ENCODE measurements around the gene MAPRE2. TPM values are rescaled to one million over a fixed set of nuclear protein-coding genes. Genes with fewer than 3 reads are reported as not detected.

Gene MAPRE2
- total and polyA plus RNA-seq, 2 of the 13 experiments (the other 11 are each of a cell fraction or from before 2014, with no cell fraction given): 34.5 to 67.9 TPM

DNA sequence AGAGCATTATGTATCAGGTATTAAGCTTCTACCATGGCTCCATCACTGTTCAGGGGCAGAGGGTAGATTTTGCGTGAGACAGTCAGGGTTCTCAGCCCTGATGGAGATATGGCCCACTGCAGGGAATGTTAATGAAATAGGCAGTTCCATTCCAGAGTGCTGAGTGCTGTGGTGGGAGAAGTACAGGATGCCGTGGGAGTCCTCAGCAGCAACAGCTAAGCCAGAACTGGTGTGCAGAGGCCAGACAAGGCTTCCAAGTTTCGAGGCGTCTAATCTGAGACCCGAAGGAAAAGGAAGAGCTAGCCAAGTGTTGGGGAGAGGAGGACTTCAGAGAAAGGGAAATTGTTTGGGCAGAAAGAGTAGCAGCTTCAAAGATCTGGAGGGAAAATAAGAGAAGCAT lies 30.2 kb upstream of the MAPRE2 start:
- DNase-seq (ENCODE audit: low spot score) (no peak), ATAC-seq (no peak), FAIRE-seq (no peak)
- in situ Hi-C loops (cut with HindIII; ENCODE audit: extremely low pct_ligation_motif_present, low pct_unique_long_range_greater_than_20kb): loop anchor here (25.0 kb wide), 1 partner anchor 126 kb away; no protein-coding TSS in a partner anchor
- no peaks in the 10 kb centered on the region; a peak in 2 of 5 replicates for H3K36me3 ChIP-seq (replicated peaks in 1 of 2; ENCODE audit: control insufficient read depth in 1 of 2, insufficient read depth in 2 of 2, low read length in 2 of 2)
- no peak overlapping the region for H3K4me2 ChIP-seq (ENCODE audit: low read depth, low read length)
- H3K4me1 ChIP-seq (ENCODE audit: insufficient read depth, low read length): 0 out of 2 replicates have a peak, but pooled peaks cover 5% of the 10 kb centered on the region
- no peak overlapping the region for H3K9ac ChIP-seq (ENCODE audit: insufficient read depth, low read depth, low read length)
- TF ChIP-seq, protein P1, sequence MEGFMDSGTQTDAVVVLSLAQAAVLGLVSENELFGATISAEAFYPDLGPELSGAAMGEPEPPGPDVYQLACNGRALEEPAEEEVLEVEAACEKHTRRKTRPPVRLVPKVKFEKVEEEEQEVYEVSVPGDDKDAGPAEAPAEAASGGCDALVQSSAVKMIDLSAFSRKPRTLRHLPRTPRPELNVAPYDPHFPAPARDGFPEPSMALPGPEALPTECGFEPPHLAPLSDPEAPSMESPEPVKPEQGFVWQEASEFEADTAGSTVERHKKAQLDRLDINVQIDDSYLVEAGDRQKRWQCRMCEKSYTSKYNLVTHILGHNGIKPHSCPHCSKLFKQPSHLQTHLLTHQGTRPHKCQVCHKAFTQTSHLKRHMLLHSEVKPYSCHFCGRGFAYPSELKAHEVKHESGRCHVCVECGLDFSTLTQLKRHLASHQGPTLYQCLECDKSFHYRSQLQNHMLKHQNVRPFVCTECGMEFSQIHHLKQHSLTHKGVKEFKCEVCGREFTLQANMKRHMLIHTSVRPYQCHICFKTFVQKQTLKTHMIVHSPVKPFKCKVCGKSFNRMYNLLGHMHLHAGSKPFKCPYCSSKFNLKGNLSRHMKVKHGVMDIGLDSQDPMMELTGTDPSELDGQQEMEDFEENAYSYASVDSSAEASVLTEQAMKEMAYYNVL (CRISPR knock-in tag; IDR thresholded peaks at IDR 0.05; ENCODE audit: borderline replicate concordance): no peak
- TF ChIP-seq, protein P2, sequence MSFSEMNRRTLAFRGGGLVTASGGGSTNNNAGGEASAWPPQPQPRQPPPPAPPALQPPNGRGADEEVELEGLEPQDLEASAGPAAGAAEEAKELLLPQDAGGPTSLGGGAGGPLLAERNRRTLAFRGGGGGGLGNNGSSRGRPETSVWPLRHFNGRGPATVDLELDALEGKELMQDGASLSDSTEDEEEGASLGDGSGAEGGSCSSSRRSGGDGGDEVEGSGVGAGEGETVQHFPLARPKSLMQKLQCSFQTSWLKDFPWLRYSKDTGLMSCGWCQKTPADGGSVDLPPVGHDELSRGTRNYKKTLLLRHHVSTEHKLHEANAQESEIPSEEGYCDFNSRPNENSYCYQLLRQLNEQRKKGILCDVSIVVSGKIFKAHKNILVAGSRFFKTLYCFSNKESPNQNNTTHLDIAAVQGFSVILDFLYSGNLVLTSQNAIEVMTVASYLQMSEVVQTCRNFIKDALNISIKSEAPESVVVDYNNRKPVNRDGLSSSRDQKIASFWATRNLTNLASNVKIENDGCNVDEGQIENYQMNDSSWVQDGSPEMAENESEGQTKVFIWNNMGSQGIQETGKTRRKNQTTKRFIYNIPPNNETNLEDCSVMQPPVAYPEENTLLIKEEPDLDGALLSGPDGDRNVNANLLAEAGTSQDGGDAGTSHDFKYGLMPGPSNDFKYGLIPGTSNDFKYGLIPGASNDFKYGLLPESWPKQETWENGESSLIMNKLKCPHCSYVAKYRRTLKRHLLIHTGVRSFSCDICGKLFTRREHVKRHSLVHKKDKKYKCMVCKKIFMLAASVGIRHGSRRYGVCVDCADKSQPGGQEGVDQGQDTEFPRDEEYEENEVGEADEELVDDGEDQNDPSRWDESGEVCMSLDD (CRISPR knock-in tag; IDR thresholded peaks at IDR 0.05; ENCODE audit: borderline replicate concordance): no peak
- TF ChIP-seq KDM1A (CRISPR knock-in tag; IDR thresholded peaks at IDR 0.05) (no peak), ZNF331 (CRISPR knock-in tag; IDR thresholded peaks at IDR 0.05) (no peak), CC2D1A (CRISPR knock-in tag; IDR thresholded peaks at IDR 0.05) (no peak), SRY (CRISPR knock-in tag; IDR thresholded peaks at IDR 0.05) (no peak), ZNF224 (CRISPR knock-in tag; IDR thresholded peaks at IDR 0.05) (no peak), ZMYM2 (CRISPR knock-in tag; IDR thresholded peaks at IDR 0.05) (no peak), IKZF1 (IDR thresholded peaks at IDR 0.05) (no peak)
- TF ChIP-seq, protein P3, sequence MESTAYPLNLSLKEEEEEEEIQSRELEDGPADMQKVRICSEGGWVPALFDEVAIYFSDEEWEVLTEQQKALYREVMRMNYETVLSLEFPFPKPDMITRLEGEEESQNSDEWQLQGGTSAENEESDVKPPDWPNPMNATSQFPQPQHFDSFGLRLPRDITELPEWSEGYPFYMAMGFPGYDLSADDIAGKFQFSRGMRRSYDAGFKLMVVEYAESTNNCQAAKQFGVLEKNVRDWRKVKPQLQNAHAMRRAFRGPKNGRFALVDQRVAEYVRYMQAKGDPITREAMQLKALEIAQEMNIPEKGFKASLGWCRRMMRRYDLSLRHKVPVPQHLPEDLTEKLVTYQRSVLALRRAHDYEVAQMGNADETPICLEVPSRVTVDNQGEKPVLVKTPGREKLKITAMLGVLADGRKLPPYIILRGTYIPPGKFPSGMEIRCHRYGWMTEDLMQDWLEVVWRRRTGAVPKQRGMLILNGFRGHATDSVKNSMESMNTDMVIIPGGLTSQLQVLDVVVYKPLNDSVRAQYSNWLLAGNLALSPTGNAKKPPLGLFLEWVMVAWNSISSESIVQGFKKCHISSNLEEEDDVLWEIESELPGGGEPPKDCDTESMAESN (CRISPR knock-in tag; conservative IDR thresholded peaks at IDR 0.05): no peak
- TF ChIP-seq, protein P4, sequence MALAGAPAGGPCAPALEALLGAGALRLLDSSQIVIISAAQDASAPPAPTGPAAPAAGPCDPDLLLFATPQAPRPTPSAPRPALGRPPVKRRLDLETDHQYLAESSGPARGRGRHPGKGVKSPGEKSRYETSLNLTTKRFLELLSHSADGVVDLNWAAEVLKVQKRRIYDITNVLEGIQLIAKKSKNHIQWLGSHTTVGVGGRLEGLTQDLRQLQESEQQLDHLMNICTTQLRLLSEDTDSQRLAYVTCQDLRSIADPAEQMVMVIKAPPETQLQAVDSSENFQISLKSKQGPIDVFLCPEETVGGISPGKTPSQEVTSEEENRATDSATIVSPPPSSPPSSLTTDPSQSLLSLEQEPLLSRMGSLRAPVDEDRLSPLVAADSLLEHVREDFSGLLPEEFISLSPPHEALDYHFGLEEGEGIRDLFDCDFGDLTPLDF (CRISPR knock-in tag; IDR thresholded peaks at IDR 0.05): no peak
- TF ChIP-seq, protein P5, sequence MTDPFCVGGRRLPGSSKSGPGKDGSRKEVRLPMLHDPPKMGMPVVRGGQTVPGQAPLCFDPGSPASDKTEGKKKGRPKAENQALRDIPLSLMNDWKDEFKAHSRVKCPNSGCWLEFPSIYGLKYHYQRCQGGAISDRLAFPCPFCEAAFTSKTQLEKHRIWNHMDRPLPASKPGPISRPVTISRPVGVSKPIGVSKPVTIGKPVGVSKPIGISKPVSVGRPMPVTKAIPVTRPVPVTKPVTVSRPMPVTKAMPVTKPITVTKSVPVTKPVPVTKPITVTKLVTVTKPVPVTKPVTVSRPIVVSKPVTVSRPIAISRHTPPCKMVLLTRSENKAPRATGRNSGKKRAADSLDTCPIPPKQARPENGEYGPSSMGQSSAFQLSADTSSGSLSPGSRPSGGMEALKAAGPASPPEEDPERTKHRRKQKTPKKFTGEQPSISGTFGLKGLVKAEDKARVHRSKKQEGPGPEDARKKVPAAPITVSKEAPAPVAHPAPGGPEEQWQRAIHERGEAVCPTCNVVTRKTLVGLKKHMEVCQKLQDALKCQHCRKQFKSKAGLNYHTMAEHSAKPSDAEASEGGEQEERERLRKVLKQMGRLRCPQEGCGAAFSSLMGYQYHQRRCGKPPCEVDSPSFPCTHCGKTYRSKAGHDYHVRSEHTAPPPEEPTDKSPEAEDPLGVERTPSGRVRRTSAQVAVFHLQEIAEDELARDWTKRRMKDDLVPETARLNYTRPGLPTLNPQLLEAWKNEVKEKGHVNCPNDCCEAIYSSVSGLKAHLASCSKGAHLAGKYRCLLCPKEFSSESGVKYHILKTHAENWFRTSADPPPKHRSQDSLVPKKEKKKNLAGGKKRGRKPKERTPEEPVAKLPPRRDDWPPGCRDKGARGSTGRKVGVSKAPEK (CRISPR knock-in tag; IDR thresholded peaks at IDR 0.05; ENCODE audit: borderline replicate concordance): no peak
- WGBS (ENCODE audit: low lambda C conversion rate): 97% methylated on average over 5 of the region's 5 CpGs
- no peaks in the 10 kb centered on the region for H3K79me2 ChIP-seq (ENCODE audit: insufficient read depth, low read length)
- H4K20me1 ChIP-seq (ENCODE audit: insufficient read depth, low read length): no peaks in the 10 kb centered on the region
- H3K4me3 ChIP-seq (replicated peaks in 1 of 3; ENCODE audit: insufficient read depth in 1 of 3, low read depth in 2 of 3, low read length in 3 of 3): no peak overlapping the region
- no TSS peak for BruUV-seq (replicated peaks)
- no peak overlapping the region for H2AFZ ChIP-seq (ENCODE audit: low read length)
- H3K27ac ChIP-seq (ENCODE audit: extremely low read length, insufficient read depth, low read length): no peak overlapping the region
- H3K9me3 ChIP-seq (ENCODE audit: low read length): no peaks in the 10 kb centered on the region
- H3K27me3 ChIP-seq (ENCODE audit: control insufficient read depth in 1 of 2, insufficient read depth in 2 of 2, low read length in 2 of 2): no peaks in the 10 kb centered on the region
- intact Hi-C loops (cut with micrococcal nuclease; ENCODE audit: unreplicated experiment): loop anchor here (1.0 kb wide), 1 partner anchor 32 kb away; no protein-coding TSS in a partner anchor
- POLR2A ChIA-PET: no interaction called here
- CTCF ChIA-PET (ENCODE audit: low intra/inter-chr PET ratio, low total read pairs): no interaction called here

Data from HepG2 (cell line).